DND-41 (cell line): ENCODE results near the gene BIRC5.

Source experiments
- ATAC-seq: fragments of 200-7000 bp; cut with Tn5 transposase; 3 replicates; pipeline ENCODE4 v1.9.1; 2021; ENCODE audit warnings: low read depth; ENCODE audit not compliant: insufficient read depth
- DNase-seq: peaks from one replicate; pipeline ENCODE4 v3.0.0-alpha.2; 2020
- H2AFZ ChIP-seq: 2 replicates; pipeline ENCODE4 v1.6.0; 2012; ENCODE audit warnings: low read depth, low read length
- H3K27ac ChIP-seq: 2 replicates; pipeline ENCODE4 v1.5.1; 2012; ENCODE audit warnings: low read length, inconsistent platforms
- H3K27me3 ChIP-seq: fragments of 200-600 bp; sonication (generic); 2 replicates; pipeline ENCODE4 v1.6.0; 2012; ENCODE audit warnings: low read length, mild to moderate bottlenecking, inconsistent platforms; ENCODE audit not compliant: insufficient read depth, poor library complexity
- H3K36me3 ChIP-seq: 2 replicates; pipeline ENCODE4 v1.5.1; 2012; ENCODE audit warnings: low read length, inconsistent platforms; ENCODE audit not compliant: insufficient read depth
- H3K4me1 ChIP-seq: 2 replicates; pipeline ENCODE4 v1.5.1; 2012; ENCODE audit warnings: mild to moderate bottlenecking, low read length; ENCODE audit not compliant: insufficient read depth
- H3K4me2 ChIP-seq: 2 replicates; pipeline ENCODE4 v1.6.0; 2012; ENCODE audit warnings: mild to moderate bottlenecking, moderate library complexity, low read length, inconsistent platforms; ENCODE audit not compliant: insufficient read depth
- H3K4me3 ChIP-seq, 2 experiments: fragments of 200-600 bp in 1 of 2; shearing (Covaris generic) in 1 of 2; 2 replicates each; pipeline ENCODE4 v1.5.1; 2012 to 2016; ENCODE audit warnings: inconsistent platforms in 2 of 2, low read length in 2 of 2, mild to moderate bottlenecking in 2 of 2, low read depth in 1 of 2, moderate library complexity in 1 of 2
- H3K79me2 ChIP-seq: 2 replicates; pipeline ENCODE4 v1.6.0; 2012; ENCODE audit warnings: low read length, inconsistent platforms; ENCODE audit not compliant: insufficient read depth
- H3K9ac ChIP-seq: 2 replicates; pipeline ENCODE4 v1.6.0; 2012; ENCODE audit warnings: low read depth, mild to moderate bottlenecking, inconsistent platforms, low read length, moderate library complexity
- H3K9me3 ChIP-seq: 2 replicates; pipeline ENCODE4 v1.5.1; 2012; ENCODE audit warnings: low read length, moderate library complexity, mild to moderate bottlenecking, inconsistent platforms; ENCODE audit not compliant: insufficient read depth, severe bottlenecking
- H4K20me1 ChIP-seq: 2 replicates; pipeline ENCODE4 v1.6.0; 2012; ENCODE audit warnings: low read length; ENCODE audit not compliant: insufficient read depth
- EZH2 ChIP-seq: IDR thresholded peaks from 3 replicates; pipeline ENCODE4 v1.6.1; 2012; ENCODE audit warnings: borderline replicate concordance, low read depth, mild to moderate bottlenecking, moderate library complexity, low read length, inconsistent platforms; ENCODE audit not compliant: severe bottlenecking
- TF ChIP-seq, protein P1 (sequence below): IDR thresholded peaks from 2 replicates; pipeline ENCODE4 v1.5.1; 2012; ENCODE audit warnings: borderline replicate concordance, low read length, moderate library complexity, mild to moderate bottlenecking; ENCODE audit not compliant: poor library complexity, severe bottlenecking; ENCODE audit errors: extremely low read depth

The BIRC5 gene

GRCh38 chr17:78258323-78259191, 44.5 kb downstream of the BIRC5 start:
- Histone ChIP-seq H3K4me2 (peak overlapping the region; percentile 59), H4K20me1 (no peaks in the 10 kb centered on the region; the same call in 1 of the 2 replicates), H3K4me1 (peaks cover 44% of the 10 kb centered on the region), H3K9ac (peak overlapping the region; percentile 47), H3K4me3 (peak overlapping the region in 1 of 2 experiments; percentile 27; a peak in 1 of 4 replicates), H3K36me3 (no peaks in the 10 kb centered on the region; the same call in 1 of the 2 replicates), H3K27me3 (no peaks in the 10 kb centered on the region), H3K27ac (peak overlapping the region; percentile 86), H2AFZ (peak overlapping the region; percentile 29; the same call in 1 of the 2 replicates), H3K79me2 (peaks cover 4% of the 10 kb centered on the region), H3K9me3 (no peaks in the 10 kb centered on the region)
- ATAC-seq (peak; percentile 91), DNase-seq (peak; percentile 92)
- TF ChIP-seq, protein P1, sequence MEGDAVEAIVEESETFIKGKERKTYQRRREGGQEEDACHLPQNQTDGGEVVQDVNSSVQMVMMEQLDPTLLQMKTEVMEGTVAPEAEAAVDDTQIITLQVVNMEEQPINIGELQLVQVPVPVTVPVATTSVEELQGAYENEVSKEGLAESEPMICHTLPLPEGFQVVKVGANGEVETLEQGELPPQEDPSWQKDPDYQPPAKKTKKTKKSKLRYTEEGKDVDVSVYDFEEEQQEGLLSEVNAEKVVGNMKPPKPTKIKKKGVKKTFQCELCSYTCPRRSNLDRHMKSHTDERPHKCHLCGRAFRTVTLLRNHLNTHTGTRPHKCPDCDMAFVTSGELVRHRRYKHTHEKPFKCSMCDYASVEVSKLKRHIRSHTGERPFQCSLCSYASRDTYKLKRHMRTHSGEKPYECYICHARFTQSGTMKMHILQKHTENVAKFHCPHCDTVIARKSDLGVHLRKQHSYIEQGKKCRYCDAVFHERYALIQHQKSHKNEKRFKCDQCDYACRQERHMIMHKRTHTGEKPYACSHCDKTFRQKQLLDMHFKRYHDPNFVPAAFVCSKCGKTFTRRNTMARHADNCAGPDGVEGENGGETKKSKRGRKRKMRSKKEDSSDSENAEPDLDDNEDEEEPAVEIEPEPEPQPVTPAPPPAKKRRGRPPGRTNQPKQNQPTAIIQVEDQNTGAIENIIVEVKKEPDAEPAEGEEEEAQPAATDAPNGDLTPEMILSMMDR: no peak

DNA sequence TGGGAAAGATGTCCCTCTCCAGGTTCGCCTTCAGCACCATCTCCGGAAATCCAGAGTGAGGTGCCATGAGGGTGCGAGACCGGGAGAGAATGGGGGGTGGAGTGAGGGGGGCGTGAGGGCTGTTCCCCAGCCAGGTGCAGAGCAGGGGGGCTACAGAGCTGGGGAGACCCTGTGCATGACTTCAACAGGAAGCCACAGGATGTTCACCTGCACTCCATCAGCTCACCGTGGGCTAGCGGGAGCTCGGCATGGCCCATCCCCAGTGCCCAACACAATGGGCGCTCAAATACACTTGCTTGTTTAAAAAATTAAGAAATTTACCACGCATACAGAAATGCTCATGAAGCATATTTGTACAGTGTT, 45.1 kb downstream of the BIRC5 start:
- Histone ChIP-seq H2AFZ (no peak overlapping the region), H3K4me1 (peaks cover 38% of the 10 kb centered on the region), H3K79me2 (peaks cover under 1% of the 10 kb centered on the region; the same call in 1 of the 2 replicates), H4K20me1 (no peaks in the 10 kb centered on the region; the same call in 1 of the 2 replicates), H3K9me3 (no peaks in the 10 kb centered on the region), H3K27ac (peak overlapping the region; percentile 86), H3K36me3 (no peaks in the 10 kb centered on the region; the same call in 1 of the 2 replicates), H3K27me3 (no peaks in the 10 kb centered on the region), H3K9ac (0 out of 2 replicates have a peak overlapping the region, but pooled peaks have one; percentile 22), H3K4me3 (peak overlapping the region in 1 of 2 experiments; percentile 24; a peak in 1 of 4 replicates), H3K4me2 (peak overlapping the region; percentile 59; the same call in 1 of the 2 replicates)
- ATAC-seq: no peak
- TF ChIP-seq, protein P1: no peak
- no peak for TF ChIP-seq EZH2
- peak; percentile 42 for DNase-seq

GRCh38 chr17:78263063-78263735, 49.1 kb downstream of the BIRC5 start:
- H3K79me2 ChIP-seq: no peaks in the 10 kb centered on the region
- ATAC-seq: no peak
- H3K27me3 ChIP-seq: no peaks in the 10 kb centered on the region
- H4K20me1 ChIP-seq: no peaks in the 10 kb centered on the region; the same call in 1 of the 2 replicates
- no peak for DNase-seq
- H3K4me2 ChIP-seq: no peak overlapping the region
- no peaks in the 10 kb centered on the region for H3K9me3 ChIP-seq
- no peak overlapping the region; the same call in 1 of the 2 replicates for H3K27ac ChIP-seq
- no peaks in the 10 kb centered on the region for H3K36me3 ChIP-seq
- no peak overlapping the region for H3K9ac ChIP-seq
- H3K4me1 ChIP-seq: peaks cover 21% of the 10 kb centered on the region
- no peak for TF ChIP-seq EZH2
- TF ChIP-seq, protein P1: no peak
- H2AFZ ChIP-seq: no peak overlapping the region
- no peak overlapping the region for H3K4me3 ChIP-seq
